ENCODE results near the gene CCDC40.

The CCDC40 gene

GRCh38 chr17:80105762-80106161 lies 69.3 kb downstream of the CCDC40 start:
- no peaks in the 10 kb centered on the region for H4K20me1 ChIP-seq (ENCODE audit: insufficient read depth)
- TF ChIP-seq, protein P1, sequence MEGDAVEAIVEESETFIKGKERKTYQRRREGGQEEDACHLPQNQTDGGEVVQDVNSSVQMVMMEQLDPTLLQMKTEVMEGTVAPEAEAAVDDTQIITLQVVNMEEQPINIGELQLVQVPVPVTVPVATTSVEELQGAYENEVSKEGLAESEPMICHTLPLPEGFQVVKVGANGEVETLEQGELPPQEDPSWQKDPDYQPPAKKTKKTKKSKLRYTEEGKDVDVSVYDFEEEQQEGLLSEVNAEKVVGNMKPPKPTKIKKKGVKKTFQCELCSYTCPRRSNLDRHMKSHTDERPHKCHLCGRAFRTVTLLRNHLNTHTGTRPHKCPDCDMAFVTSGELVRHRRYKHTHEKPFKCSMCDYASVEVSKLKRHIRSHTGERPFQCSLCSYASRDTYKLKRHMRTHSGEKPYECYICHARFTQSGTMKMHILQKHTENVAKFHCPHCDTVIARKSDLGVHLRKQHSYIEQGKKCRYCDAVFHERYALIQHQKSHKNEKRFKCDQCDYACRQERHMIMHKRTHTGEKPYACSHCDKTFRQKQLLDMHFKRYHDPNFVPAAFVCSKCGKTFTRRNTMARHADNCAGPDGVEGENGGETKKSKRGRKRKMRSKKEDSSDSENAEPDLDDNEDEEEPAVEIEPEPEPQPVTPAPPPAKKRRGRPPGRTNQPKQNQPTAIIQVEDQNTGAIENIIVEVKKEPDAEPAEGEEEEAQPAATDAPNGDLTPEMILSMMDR (conservative IDR thresholded peaks at IDR 0.05; ENCODE audit: low read depth, low read length), result no peak
- H3K9ac ChIP-seq, result no peak overlapping the region

GRCh38 chr17:80106176-80106575 lies 69.7 kb downstream of the CCDC40 start:
- no peak overlapping the region for H2AFZ ChIP-seq (ENCODE audit: low read depth)
- peaks cover 9% of the 10 kb centered on the region for H3K4me1 ChIP-seq (ENCODE audit: low read depth, poor library complexity, severe bottlenecking)
- no peak overlapping the region for H3K27ac ChIP-seq
- TF ChIP-seq, protein P1 (conservative IDR thresholded peaks at IDR 0.05; ENCODE audit: low read depth, low read length), result no peak
- no peak overlapping the region for H3K9ac ChIP-seq
- H3K27me3 ChIP-seq (ENCODE audit: insufficient read depth, low read depth), result no peaks in the 10 kb centered on the region
- H4K20me1 ChIP-seq (ENCODE audit: insufficient read depth), result no peaks in the 10 kb centered on the region
- H3K4me3 ChIP-seq (IDR thresholded peaks at IDR 0.05; ENCODE audit: insufficient read depth, low read depth, low read length), result no peak overlapping the region
- no peaks in the 10 kb centered on the region for H3K36me3 ChIP-seq (ENCODE audit: insufficient read depth)
- H3K4me2 ChIP-seq, result no peak overlapping the region
- no peaks in the 10 kb centered on the region for H3K79me2 ChIP-seq (ENCODE audit: insufficient read depth, low read depth)

More at GRCh38 chr17:80105762-80106161, 69.3 kb downstream of the CCDC40 start:
- Histone ChIP-seq H2AFZ (ENCODE audit: low read depth) (no peak overlapping the region), H3K36me3 (ENCODE audit: insufficient read depth) (no peaks in the 10 kb centered on the region), H3K27me3 (ENCODE audit: insufficient read depth, low read depth) (no peaks in the 10 kb centered on the region), H3K27ac (no peak overlapping the region), H3K4me2 (no peak overlapping the region), H3K79me2 (ENCODE audit: insufficient read depth, low read depth) (no peaks in the 10 kb centered on the region), H3K4me1 (ENCODE audit: low read depth, poor library complexity, severe bottlenecking) (peaks cover 11% of the 10 kb centered on the region), H3K4me3 (IDR thresholded peaks at IDR 0.05; ENCODE audit: insufficient read depth, low read depth, low read length) (no peak overlapping the region)

DNA sequence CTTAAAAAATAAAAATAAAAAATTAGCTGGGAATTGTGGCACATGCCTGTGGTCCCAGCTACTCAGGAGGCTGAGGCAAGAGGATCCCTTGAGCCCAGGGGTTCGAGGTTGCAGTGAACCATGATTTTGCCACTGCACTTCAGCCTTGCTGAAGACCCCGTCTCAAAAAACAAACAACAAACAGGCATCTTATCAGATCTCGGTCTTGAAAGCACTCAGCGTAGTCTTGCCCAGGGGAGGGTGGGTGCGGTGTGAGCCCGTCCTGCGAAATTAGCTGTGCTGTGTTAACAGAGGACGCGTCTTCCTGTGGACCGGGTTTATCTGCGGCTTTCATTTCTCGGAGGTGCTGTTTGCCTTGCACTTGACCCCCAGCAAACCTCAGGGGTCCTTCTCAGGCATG lies 70.3 kb downstream of the CCDC40 start:
- peaks cover 9% of the 10 kb centered on the region for H3K4me1 ChIP-seq (ENCODE audit: low read depth, poor library complexity, severe bottlenecking)
- no peak overlapping the region for H3K4me3 ChIP-seq (IDR thresholded peaks at IDR 0.05; ENCODE audit: insufficient read depth, low read depth, low read length)
- no peak overlapping the region for H2AFZ ChIP-seq (ENCODE audit: low read depth)
- H3K9ac ChIP-seq, result no peak overlapping the region
- H4K20me1 ChIP-seq (ENCODE audit: insufficient read depth), result no peaks in the 10 kb centered on the region
- H3K4me2 ChIP-seq, result no peak overlapping the region
- H3K27ac ChIP-seq, result no peak overlapping the region
- no peaks in the 10 kb centered on the region for H3K27me3 ChIP-seq (ENCODE audit: insufficient read depth, low read depth)
- TF ChIP-seq, protein P1 (conservative IDR thresholded peaks at IDR 0.05; ENCODE audit: low read depth, low read length), result no peak
- no peaks in the 10 kb centered on the region for H3K36me3 ChIP-seq (ENCODE audit: insufficient read depth)
- no peaks in the 10 kb centered on the region for H3K79me2 ChIP-seq (ENCODE audit: insufficient read depth, low read depth)

GRCh38 chr17:80107231-80108021 lies 71.0 kb downstream of the CCDC40 start:
- Histone ChIP-seq H3K27ac (no peak overlapping the region), H3K27me3 (ENCODE audit: insufficient read depth, low read depth) (no peaks in the 10 kb centered on the region), H3K36me3 (ENCODE audit: insufficient read depth) (no peaks in the 10 kb centered on the region), H3K79me2 (ENCODE audit: insufficient read depth, low read depth) (no peaks in the 10 kb centered on the region), H4K20me1 (ENCODE audit: insufficient read depth) (no peaks in the 10 kb centered on the region), H3K4me2 (no peak overlapping the region), H2AFZ (ENCODE audit: low read depth) (no peak overlapping the region), H3K9ac (no peak overlapping the region), H3K4me1 (ENCODE audit: low read depth, poor library complexity, severe bottlenecking) (peaks cover 3% of the 10 kb centered on the region), H3K4me3 (IDR thresholded peaks at IDR 0.05; ENCODE audit: insufficient read depth, low read depth, low read length) (no peak overlapping the region)
- TF ChIP-seq, protein P1 (conservative IDR thresholded peaks at IDR 0.05; ENCODE audit: low read depth, low read length), result no peak
